GM19438 (cell line): ENCODE measurements around the gene PRKG1.
"Not testable (repeated sequence)": the region's sequence is repeated elsewhere in the genome, so short reads cannot be mapped to it uniquely, and the experiment has no call there.

ENCODE experiments used
- ATAC-seq: cut with Tn5 transposase; IDR thresholded peaks from one replicate; pipeline ENCODE4 v1.9.1; 2021; ENCODE audit warnings: low read depth; ENCODE audit not compliant: unreplicated experiment

Gene PRKG1

GRCh38 chr10:51367694-51368093 is 293.4 kb downstream of the PRKG1 start:
- ATAC-seq: no peak

GRCh38 chr10:51368943-51369342 is 294.7 kb downstream of the PRKG1 start:
- ATAC-seq: no peak

- ATAC-seq: no peak
These were observed 295.6 kb downstream of the PRKG1 start for GRCh38 chr10:51369903-51370302.

- ATAC-seq: no peak
These were observed 297.5 kb downstream of the PRKG1 start for GRCh38 chr10:51371743-51372142.

GRCh38 chr10:51375790-51376189 is 301.5 kb downstream of the PRKG1 start:
- ATAC-seq: no peak

GRCh38 chr10:51377070-51377931 is 303.0 kb downstream of the PRKG1 start:
- ATAC-seq: no peak

- no peak for ATAC-seq
These were observed 303.8 kb downstream of the PRKG1 start for GRCh38 chr10:51377932-51378599.

- no peak for ATAC-seq
These were observed 307.9 kb downstream of the PRKG1 start for GRCh38 chr10:51382181-51382580.

- ATAC-seq: no peak
These were observed 310.7 kb downstream of the PRKG1 start for GRCh38 chr10:51384971-51385370.

- ATAC-seq: no peak
These were observed 312.1 kb downstream of the PRKG1 start for GRCh38 chr10:51386248-51386885.

GRCh38 chr10:51389415-51390321 is 315.4 kb downstream of the PRKG1 start:
- peak; percentile 78 for ATAC-seq

GRCh38 chr10:51393006-51393405 is 318.7 kb downstream of the PRKG1 start:
- not testable (repeated sequence) for ATAC-seq

- no peak for ATAC-seq
These were observed 319.8 kb downstream of the PRKG1 start for GRCh38 chr10:51394039-51394438.

- no peak for ATAC-seq
These were observed 323.0 kb downstream of the PRKG1 start for GRCh38 chr10:51397244-51397643.

- no peak for ATAC-seq
These were observed 323.4 kb downstream of the PRKG1 start for GRCh38 chr10:51397695-51398094.

GRCh38 chr10:51399840-51400239 is 325.6 kb downstream of the PRKG1 start:
- no peak for ATAC-seq

- ATAC-seq: no peak
These were observed 326.3 kb downstream of the PRKG1 start for GRCh38 chr10:51400392-51401096.

GRCh38 chr10:51403521-51403920 is 329.2 kb downstream of the PRKG1 start:
- ATAC-seq: no peak

GRCh38 chr10:51405580-51406351 is 331.5 kb downstream of the PRKG1 start:
- no peak for ATAC-seq
